HPDE6-E6E7 (cell line): ENCODE data around the gene TEX50.
"Not testable (repeated sequence)": the region's sequence is repeated elsewhere in the genome, so short reads cannot be mapped to it uniquely, and the experiment has no call there.

ENCODE experiments used
- DNase-seq: peaks from one replicate; pipeline ENCODE4 v3.0.0; 2011; ENCODE audit warnings: missing footprints; ENCODE audit errors: extremely low spot score

Gene TEX50, protein sequence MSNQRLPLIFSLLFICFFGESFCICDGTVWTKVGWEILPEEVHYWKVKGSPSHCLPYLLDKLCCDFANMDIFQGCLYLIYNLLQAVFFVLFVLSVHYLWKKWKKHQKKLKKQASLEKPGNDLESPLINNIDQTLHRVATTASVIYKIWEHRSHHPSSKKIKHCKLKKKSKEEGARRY

DNA sequence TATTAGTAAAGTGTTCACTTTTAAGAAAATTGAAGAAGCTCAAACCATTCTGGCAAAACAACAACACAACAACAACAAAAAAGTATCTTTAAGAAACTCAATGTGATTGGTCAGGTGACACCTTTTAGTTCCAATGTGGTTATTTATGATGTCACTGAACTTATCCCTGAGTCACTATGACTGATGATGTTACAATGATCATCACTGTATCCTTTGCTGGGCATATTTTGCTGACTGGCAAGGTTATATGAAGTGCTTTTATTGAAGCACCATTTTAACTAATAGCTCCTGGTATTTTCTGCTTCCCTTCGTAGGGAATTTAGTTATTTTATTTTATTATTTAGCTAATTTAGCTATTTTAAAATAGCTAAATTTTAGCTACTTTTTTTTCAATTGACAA is at the start of gene TEX50:
TSS of gene TEX50 (plus strand) at position 223 of the 400 bp plus-strand sequence. CDS start 184 bp downstream, outside the sequence.
- no peak for DNase-seq

DNA sequence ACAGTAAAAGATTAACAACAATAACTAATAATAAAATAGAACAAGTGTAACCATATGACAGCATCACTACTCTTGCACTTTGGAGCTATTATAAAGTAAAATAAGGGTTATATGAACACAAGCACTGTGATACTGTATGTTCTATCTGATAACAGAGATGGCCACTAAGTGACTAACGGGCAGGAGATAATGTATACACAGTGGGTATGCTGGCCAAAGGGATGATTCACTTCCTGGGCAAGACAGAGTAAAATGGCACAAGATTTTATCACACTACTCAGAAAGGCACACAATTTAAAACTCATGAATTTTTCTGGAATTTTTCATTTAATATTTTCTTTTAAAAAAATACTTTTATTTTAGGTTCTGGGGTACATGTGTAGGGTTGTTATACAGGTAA is 44.6 kb upstream of the TEX50 start:
- no peak for DNase-seq

DNA sequence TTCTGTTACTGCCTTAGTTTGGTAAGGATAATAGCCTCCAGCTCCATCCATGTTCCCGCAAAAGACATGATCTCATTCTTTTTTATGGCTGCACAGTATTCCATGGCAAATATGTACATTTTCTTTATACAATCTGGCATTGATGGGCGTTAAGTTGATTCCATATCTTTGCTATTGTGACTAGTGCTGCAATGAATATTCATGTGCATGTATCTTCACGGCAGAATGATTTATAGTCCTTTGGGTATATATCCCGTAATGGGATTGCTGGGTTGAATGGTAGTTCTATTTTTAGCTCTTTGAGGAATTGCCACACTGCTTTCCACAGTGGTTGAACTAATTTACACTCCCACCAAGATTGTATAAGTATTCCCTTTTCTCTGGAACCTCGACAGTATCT is 44.0 kb upstream of the TEX50 start:
- DNase-seq: not testable (repeated sequence)

DNA sequence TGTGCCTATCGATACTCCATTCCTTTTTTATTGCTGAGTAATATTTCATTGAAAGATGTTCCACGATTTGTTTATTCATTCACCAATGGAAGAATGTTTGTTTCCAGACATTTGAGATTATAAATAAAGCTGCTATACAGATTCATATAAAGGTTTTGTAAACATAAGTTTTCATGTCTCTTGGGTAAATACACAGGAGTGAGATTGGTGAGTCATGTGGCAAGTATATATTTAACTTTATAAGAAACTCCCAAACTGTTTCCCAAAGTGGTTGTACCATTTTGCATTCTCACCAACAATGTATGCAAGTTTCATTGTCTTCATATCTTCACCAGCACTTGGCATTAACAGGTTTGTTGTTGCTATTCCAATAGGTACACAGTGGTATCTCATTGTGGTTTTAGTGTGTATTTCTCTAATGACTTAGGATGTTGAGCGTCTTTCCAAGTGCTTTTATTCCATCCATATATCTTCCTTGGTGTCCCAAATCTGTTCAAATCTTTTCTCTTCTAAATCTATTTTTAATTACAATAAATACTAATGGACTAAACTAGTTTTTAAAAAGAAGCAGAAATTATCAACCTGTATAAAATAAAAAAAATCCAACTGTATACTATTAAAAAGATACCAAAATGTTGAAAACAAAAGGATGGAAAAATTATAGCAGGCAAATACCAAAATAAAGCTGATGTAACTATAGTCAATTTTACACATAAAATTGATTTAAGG is 38.9 kb upstream of the TEX50 start:
- DNase-seq: no peak

DNA sequence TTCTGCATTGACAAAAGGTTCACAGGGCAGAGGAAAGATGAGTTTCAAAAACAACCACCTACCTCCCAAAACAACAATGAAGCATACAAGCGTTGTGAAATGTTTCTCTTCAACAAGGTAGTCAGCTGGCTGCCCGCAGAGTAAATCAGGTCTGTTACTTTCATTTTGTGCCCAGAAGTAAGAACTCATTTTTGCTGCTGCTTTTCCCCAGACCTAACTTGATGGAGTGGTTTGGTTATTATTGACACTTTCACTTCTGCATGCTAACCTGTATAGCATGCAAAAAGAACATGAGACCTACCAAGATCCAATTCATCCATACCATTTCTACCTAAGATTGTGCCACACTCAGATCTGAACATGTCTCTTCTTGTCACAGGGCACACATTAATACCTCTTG is 33.5 kb upstream of the TEX50 start:
- DNase-seq: no peak

DNA sequence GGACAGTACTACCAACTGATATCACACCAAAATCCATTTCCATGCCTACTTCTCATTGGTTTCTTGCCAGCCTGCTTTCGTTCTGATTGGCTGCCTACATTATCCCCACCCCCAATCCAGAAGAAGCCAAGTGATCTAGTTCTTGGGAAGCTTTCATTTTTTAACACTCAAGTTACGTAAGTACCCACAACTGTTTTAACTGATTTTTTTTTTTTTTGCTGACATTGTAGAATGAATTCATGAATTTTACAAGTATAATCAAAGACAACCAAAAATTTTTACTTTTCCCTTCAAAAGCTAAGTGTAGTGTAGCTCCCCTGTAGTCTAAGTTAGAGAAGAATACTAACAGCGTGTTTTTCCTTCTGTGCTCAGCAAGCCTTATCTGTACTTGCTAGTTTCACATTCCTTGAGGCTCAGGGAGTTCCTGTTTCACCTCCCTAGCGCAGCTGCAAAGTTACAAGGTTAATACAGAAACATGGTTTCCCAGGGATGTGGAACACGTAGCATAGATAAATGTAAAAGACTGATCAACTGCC is 32.0 kb upstream of the TEX50 start, which contains the start of gene SLC9C2:
TSS of gene SLC9C2 (minus strand) at position 17 of the 536 bp plus-strand sequence. CDS start 1,296 bp downstream, outside the sequence.
- DNase-seq: no peak

DNA sequence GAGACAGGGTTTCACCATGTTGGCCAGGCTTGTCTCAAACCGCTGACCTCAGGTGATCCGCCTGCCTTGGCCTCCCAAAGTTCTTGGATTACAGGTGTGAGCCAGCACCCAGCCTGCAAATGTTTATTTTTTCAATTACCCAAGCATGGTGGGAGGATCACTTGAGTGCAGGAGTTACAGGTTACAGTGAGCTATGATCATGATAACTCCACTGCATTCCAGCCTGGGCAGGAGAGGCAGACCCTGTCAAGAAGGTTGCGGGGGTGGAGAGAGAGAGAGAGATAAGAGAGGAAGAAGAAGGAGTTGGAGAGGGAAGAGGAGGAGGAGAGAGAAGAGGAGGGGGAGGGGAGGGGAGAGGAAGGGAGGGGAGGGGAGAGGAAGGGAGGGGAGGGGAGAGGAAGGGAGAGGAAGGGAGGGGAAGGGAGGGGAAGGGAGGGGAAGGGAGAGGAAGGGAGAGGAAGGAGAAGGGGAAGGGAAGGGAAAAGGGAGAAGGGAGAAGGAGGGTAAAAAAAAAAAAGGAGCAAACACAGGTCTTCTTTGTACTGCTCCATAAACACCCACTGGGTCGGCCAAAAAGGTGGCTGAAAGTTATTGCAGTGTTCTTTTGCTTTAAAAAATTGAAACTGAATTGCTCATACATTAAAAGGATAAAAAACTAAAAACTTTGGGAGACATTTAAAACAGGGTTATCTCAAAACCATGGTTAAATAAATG is 26.5 kb upstream of the TEX50 start:
- DNase-seq: no peak

DNA sequence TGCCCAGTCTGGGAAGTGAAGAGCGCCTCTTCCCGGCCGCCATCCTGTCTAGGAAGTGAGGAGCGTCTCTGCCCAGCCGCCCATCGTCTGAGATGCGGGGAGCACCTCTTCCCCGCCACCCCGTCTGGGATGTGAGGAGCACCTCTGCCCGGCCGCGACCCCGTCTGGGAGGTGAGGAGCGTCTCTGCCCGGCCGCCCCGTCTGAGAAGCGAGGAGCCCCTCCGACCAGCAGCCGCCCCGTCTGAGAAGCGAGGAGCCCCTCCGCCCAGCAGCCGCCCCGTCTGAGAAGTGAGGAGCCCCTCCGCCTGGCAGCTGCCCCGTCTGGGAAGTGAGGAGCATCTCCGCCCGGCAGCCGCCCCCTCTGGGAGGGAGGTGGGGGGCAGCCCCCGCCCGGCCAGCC is 22.1 kb upstream of the TEX50 start:
- not testable (repeated sequence) for DNase-seq

DNA sequence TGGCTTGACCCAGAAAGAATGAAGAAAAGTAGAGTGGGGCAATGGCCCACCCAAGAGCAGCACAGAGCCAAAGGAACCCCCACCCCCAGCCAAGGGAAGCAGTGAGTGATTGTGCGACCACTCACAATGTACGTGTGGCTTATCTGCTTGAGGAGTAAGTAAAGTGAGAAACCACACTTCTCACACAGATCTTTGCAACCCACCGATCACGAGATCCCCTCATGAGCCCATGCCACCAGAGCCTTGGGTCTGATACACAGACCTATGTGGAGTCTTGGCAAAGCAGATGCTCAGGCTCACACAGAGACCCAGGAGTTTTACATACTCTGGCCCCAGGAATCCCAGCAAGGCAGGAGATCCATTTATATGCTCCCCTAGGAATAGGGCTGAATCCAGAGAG is 18.3 kb upstream of the TEX50 start:
- no peak for DNase-seq

DNA sequence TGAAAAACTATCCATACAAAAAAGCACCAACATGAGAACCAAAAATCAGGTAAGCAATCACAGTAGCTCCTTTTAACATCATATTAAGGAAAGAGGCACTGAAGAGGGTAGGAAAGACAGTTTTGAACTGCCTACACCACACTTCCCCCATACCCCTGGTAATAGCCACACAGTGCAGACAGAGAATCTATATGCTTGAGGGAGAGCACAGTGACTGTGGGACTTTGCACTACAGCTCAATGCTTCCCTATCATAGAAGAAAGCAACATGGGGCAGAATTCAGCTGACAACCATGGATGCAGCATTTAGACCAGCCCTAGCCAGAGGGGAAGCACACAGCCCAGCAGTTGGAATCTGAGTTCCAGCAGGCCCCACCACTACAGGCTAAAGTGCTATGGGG is 7.9 kb upstream of the TEX50 start:
- no peak for DNase-seq

DNA sequence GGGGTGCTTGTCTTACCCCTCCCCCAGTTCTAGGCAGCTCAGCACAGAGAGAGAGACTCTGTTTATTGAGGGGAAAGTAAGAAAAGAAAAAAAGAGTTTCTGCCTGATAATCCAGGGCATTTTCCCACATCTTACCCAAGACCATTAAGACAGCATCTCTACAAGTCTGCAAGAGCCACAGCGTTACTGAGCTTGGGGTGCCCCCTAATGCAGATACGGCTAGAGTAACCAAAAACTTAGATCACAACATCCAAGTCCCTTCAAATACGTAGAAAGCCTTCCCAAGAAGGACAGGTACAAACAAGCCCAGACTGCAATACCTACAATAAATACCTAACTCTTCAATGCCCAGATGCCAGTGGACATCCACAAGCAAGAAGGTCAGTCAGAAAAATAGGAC is 6.2 kb upstream of the TEX50 start:
- no peak for DNase-seq

DNA sequence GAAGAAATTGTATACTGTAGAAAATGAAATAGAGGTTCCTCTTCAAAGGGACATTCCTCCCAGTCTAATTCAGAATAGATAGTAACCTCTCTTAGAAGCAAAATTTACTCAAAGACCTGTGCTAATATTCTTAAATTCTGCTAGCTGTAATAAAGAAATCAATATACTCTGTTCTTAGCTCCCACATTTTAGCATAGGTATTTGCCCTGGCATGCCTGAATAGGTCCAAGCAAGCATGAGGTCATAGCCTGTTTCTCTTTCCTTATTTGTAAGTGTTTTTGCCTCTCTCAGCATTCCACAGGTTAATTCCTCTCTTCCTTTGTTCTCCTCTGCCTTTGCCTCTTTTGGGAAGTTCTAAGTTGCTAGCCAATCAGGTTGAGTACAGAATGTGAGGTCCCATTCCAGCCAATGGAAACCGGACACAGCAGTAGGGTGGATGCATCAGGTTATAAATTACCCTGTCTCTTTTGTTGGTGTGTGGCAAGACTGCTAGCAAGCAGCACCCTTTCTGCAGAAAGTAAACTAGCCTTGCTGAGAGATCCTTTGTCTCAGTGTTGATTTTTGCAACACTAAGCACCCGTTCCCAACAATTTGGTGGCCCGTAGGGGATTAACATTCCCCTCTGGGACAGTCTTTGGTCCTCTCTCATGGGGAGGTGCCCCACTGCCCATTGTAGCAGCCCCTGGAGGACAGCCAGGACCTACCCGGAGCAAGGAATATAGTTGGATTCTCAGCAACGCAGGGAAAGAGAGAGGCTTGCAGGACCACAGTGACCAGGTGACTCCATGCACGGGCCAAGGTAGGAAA is 2.3 kb downstream of the TEX50 start:
- DNase-seq: not testable (repeated sequence)

DNA sequence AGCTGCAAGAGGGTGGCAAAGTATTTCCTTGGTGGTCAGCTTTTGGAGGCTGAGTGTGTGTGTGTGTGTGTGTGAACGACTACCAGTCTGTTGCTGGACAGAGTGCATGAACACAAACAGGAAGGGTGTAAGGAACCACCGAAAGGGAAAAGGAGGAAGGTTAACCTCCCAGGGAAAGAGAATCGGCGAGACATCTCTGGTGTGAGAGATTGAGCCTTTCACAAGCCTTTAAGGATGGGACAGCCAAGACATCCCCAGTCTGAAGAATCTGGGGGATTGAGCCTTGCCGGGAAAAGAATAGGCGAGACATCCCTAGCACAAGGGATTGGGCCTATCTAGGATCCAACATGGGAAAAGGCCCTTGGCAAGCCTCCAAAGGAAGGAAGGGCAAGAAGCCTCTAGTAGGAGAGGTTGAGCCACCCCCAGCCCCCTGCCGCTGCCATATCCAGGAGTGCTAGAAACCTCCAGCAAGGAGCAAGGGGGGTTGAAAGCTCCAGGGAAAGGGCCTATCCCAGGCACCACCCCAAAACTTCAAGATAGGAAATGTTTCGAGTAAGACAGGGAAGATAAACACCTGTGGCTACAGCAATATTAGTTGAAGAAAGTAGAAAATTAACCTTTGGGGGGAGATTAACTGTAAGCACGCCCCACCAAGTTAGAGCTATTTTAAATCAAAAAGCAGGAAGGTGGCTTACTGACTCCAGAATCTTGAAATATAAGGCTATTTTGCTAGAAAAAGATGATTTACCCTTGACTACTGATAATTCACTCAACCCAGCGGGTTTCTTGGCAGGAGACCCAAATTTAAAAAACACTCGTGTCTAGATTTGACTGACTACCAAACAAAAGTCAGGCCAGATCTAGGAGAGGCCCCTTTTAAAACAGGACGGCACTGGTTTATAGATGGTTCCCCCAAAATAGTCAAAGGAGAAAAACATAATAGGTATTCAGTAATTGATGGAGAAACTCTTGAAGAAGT is 3.2 kb downstream of the TEX50 start:
- DNase-seq: no peak

DNA sequence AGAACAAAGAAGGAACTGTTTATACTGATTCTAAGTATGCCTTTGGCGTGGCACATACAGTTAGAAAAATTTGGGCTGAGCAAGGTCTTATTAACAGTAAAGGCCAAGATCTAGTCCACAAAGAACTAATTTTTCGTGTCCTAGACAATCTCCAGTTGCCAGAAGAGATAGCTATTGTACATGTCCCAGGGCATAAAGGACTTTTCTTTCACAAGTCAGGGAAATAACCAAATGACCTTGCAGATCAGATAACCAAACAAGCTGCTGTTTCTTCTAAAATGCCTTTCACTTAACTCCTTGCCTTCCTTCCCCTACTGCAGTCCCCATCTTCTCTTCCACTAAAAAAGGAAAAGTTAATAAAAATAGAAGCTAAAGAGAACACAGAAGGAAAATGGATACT is 4.0 kb downstream of the TEX50 start:
- DNase-seq: no peak

DNA sequence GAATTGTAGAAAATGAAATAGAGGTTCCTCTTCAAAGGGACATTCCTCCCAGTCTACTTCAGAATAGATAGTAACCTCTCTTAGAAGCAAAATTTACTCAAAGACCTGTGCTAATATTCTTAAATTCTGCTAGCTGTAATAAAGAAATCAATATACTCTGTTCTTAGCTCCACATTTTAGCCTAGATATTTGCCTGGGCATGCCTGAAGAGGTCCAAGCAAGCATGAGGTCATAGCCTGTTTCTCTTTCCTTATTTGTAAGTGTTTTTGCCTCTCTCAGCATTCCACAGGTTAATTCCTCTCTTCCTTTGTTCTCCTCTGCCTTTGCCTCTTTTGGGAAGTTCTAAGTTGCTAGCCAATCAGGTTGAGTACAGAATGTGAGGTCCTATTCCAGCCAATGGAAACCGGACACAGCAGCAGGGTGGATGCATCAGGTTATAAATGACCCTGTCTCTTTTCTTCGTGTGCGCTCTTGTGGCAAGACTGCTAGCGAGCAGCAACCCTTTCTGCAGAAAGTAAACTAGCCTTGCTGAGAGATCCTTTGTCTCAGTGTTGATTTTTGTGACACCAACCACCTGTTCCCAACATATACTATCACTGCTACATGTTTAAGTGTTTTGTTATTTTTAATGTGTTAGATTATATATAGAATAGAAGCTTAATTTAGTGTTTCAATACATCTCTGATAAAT is 7.5 kb downstream of the TEX50 start:
- DNase-seq: not testable (repeated sequence)

DNA sequence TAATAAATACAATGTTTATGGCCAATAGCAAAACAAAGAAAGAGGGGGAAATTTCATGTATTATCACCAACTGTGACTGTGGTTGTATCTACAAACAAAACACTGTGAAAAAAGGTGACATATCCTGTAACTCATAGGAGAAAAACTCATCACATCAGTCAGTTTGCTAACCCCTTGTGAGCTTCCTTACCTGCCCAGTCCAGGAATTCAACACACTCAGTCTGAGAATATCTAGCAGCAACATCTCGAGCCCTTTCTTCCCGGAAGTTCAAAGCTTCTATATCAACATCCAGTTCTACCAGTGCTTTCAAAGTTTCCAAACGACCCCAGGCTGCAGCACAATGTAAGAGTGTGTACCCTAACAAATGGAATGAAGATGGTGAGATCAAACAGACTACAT is 11.5 kb downstream of the TEX50 start:
- DNase-seq: no peak

DNA sequence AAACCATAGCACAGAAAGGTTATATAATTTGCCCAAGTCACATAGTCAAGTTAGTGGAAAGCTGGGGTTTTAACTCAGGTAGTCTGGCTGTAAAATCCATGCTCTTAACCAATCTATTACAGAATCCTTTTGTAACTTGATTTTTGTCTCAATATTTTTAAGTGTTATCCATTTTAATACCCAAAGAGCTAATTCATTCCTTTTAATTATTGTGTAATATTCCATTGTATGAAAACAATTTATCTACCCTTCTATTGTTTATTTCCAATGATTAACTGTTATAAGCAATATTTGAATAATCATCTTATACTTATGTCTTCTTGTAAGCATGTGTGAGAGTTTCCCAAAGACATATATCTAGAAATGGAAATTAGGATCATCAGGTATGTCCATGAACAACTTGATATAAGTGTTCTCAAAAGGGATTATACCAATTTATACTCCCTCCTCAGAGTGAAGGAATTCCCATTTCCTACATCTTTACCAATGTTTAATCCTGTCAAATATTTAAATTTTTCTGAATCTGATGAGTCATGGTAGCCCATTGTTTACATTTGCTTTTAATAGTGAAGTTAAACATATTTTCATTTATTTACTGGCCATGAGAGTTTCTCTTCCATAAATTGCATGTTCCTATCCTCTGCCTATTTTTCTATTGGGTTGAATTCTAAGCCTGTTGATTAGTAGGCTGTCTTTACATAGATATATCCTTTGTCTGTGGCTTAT is 13.9 kb downstream of the TEX50 start:
- DNase-seq: no peak

DNA sequence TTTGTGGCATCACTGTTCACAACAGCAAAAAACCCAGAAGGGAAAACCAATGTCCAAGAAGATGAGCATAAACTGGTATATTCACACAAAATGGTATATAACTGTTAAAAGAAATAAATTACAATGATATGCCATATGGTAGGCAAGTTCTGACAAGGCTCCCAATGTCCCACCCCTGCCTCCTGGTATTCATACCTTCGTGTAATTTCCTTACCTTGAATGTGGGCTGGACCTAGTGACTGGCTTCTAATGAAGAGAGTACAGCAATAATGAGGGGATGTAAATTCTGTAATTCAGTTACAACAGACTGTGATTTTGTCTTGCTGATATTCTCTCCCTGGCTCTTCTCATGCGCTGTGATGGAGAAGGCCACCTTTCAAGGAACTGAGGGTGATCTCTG is 25.2 kb downstream of the TEX50 start:
- no peak for DNase-seq

DNA sequence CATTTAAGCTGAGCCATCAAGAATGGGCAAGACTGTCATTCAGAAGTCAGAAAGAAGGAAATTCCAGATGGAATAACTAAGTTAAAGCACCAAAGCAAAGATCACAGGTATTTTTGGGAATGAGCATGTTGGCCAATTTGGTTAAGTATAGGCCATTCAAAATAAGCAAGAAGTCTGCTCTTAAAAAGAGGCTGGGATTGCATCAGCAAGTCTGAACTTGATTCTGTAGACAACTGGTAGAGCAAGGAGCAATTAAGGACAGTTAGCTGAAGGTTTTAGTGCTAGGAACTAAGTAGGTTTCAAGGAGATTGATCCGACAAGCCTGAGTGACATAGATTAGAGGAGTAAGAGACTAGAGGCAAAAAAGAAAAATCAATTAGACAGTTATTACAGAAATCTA is 26.1 kb downstream of the TEX50 start:
- DNase-seq: no peak
